Measurements from ENCODE around the gene BFSP1.

- TF ChIP-seq CTCF (IDR thresholded peaks at IDR 0.05) = no peak
- no peak for TF ChIP-seq RAD21 (IDR thresholded peaks at IDR 0.05; ENCODE audit: low read length)
- no peak for TF ChIP-seq MAX (IDR thresholded peaks at IDR 0.05; ENCODE audit: low read depth)
- no peak for TF ChIP-seq REST (IDR thresholded peaks at IDR 0.05; ENCODE audit: low read depth, low read length)
- no peak for TF ChIP-seq RCOR1 (IDR thresholded peaks at IDR 0.05; ENCODE audit: low read length)
- TF ChIP-seq MXI1 (IDR thresholded peaks at IDR 0.05; ENCODE audit: low read depth, low read length) = no peak
- no peak for TF ChIP-seq POLR2AphosphoS5 (IDR thresholded peaks at IDR 0.05; ENCODE audit: low read depth, low read length)
- TF ChIP-seq GABPA (IDR thresholded peaks at IDR 0.05; ENCODE audit: low read depth) = no peak
- no peak for TF ChIP-seq TAF1 (IDR thresholded peaks at IDR 0.05; ENCODE audit: borderline replicate concordance, low read depth, low read length)
- no peak for TF ChIP-seq NFIC (IDR thresholded peaks at IDR 0.05; ENCODE audit: borderline replicate concordance)
- TF ChIP-seq NRF1 (IDR thresholded peaks at IDR 0.05; ENCODE audit: low read depth, low read length) = no peak
- TF ChIP-seq ELF1 (IDR thresholded peaks at IDR 0.05) = no peak
- TF ChIP-seq EP300 (IDR thresholded peaks at IDR 0.05; ENCODE audit: borderline replicate concordance in 1 of 2, low read depth in 1 of 2, low read length in 1 of 2) = no peak
- no peak for TF ChIP-seq FOSL2 (IDR thresholded peaks at IDR 0.05; ENCODE audit: borderline replicate concordance, low read depth)
Measured at GRCh38 chr20:17571153-17571527, 40.0 kb upstream of the BFSP1 start.

Measured in SK-N-SH (cell line).